ENCODE data around the gene PIGL. TPM values are rescaled to one million over a fixed set of nuclear protein-coding genes. Genes with fewer than 3 reads are reported as not detected.
"Not testable (repeated sequence)": the region's sequence is repeated elsewhere in the genome, so short reads cannot be mapped to it uniquely, and the experiment has no call there.

The PIGL gene
- total RNA-seq (2014; rRNA removed; shearing (Covaris generic)) = 16.0 and 18.6 TPM in 2 replicates
- polyA plus RNA-seq (2015; cell fraction: cytosol; rRNA removed) = 8.3 and 11.6 TPM in 2 replicates
- polyA plus RNA-seq (2015; cell fraction: nucleus; rRNA removed) = 61.8 and 63.9 TPM in 2 replicates

DNA sequence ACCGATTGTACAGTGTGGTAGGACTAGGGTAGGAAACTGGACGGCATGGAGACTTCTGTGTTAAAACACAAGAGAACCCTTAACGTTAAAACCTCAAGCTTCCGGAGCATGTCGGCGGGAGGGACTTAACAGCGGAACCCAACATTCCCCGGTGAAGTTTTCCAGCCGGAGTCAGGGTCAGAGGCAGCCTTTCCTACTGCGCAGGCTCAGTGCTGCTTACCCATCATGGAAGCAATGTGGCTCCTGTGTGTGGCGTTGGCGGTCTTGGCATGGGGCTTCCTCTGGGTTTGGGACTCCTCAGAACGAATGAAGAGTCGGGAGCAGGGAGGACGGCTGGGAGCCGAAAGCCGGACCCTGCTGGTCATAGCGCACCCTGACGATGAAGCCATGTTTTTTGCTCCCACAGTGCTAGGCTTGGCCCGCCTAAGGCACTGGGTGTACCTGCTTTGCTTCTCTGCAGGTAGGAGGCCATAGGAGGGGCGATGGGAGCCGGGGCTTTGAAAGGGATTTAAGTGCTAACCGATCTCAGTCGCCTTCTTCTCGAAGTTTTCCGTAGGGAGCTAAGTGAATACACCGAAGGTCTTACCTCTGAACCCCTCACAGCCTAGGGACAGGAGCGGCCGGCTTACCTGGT, at the start of gene PIGL:
Gene PIGL, plus strand, starts transcription at position 209 of the 634 bp plus-strand sequence. Its CDS starts 17 bp downstream, at position 226.
- peak; percentile 85 for DNase-seq (ENCODE audit: low read depth)

DNA sequence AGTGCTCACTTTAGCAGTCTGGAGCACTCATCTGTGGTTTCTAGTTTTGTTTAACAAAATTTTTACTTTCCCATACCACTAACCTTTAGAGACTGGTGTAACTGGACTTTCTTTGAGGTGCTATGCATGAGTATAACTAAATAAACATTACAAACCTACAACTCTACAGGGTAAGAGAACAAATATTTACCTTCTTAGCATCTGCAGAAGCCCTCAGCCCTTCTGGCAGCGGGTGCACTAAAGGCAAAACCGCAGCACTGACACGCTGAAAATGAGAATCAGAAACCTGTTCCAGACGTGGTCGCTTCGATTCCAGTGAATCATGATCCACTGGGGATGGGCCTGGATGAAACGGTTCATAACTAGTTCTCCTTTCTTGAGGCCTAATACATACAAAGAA, 45.4 kb upstream of the PIGL start:
- DNase-seq (ENCODE audit: low read depth) = no peak

GRCh38 chr17:16178836-16179235, 38.2 kb upstream of the PIGL start:
- DNase-seq (ENCODE audit: low read depth) = no peak

DNA sequence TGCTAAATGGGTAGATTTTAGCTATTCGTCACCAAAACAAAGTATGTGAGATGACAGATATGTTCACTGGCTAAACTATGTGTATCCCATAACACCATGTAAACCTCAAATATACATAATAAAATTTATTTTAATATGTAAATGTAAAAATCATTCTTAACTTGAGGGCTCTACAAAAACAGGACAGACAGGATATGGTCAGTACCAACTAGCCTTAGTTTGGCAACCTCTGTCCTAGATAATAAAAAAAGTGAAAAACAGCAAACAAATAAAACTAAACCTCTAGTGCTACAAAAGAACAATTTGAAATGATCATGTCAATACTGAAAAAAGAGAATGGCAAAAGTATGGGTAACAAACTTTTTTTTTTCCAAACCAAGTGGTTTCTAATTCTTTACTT, 35.4 kb upstream of the PIGL start:
- no peak for DNase-seq (ENCODE audit: low read depth)

DNA sequence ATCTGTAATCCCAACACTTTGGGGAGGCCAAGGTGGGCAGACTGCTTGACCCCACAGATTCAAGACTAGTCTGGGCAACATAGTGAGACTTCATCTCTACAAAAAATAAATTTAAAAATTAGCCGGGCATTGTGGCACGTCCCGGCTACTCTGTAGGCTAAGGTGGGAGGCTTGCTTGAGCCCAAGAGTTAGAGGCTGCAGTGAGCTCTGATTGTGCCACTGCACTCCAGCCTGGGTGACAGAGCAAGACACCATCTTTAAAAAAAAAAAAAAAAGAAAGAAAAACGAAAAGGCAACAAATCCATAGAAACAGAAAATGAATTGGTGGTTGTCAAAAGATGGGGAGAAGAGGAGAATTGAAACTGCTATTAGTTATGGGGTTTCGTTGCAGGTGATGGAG, 29.4 kb upstream of the PIGL start:
- no peak for DNase-seq (ENCODE audit: low read depth)

DNA sequence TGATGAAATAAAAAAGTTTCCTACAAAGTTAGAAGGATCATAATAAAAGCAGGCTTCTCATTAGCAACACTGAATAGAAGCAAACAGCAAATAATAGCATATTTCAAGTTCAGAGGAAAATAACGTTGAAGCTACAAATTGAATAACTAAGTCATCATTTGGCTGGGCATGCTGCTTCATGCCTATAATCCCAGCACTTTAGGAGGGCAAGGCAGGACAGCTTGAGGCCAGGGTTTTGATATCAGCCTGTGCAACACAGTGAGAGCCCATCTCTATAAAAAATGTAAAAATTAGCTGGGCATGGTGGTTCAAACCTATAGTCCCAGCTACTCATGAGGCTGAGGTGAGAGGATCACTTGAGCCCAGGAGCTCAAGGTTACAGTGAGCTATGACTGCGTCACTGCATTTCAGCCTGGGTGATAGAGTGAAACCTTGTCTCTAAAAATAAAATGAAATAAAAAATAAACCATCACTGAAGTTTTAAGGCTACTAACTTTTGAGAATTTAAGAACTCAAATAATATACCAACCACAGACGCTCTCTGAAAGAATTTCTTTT, 27.1 kb upstream of the PIGL start:
- DNase-seq (ENCODE audit: low read depth) = no peak

DNA sequence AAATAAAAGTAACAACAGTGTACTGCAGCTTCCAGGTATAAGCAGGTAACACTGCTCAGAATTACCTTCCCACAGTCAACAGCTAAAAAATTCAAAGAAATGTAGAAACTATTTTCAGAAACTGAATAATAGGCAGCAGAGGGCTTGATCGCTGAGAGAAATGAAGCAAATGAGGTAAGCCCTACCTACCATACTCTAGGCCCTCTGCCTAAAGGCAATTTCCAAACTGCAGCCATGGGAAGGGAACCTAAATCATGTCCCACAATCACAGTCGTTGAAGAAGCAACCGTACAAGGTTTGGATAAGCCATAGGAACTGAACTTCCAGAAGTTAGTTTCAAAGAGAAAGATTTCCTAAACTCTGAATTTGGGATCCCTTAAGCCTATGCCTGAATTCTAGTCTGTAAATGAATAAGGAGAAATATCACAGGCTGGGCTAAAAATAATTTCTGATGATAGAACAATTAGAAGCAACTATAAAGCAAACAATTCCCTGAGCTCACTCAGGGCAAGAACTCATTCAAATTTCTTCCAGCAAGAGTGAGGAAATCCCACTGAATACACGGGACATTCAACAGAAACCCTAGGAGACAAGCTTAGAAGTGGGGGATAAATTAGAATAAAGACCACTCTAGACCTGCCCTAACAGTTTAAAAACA, 26.2 kb upstream of the PIGL start:
- DNase-seq (ENCODE audit: low read depth) = no peak

DNA sequence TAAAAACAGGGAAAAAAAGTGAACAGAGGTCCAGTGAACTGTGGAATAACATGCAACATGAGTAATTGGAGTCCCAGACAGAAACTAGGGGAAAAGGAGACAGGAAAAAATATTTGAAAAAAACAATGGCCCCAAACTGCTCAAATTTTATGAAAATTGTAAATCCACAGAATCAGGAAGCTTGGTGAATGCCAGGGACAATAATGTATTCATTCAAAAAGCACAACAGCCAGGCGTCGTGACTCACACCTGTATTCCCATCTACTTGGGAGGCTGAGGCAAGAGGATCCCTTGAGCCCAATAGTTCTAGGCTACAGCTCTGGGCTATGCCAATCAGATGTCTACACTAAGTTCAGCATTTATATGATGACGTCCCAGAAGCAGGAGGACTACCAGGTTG, 25.4 kb upstream of the PIGL start:
- no peak for DNase-seq (ENCODE audit: low read depth)

- not testable (repeated sequence) for DNase-seq (ENCODE audit: low read depth)
Observed at GRCh38 chr17:16194307-16194835, 22.6 kb upstream of the PIGL start.

DNA sequence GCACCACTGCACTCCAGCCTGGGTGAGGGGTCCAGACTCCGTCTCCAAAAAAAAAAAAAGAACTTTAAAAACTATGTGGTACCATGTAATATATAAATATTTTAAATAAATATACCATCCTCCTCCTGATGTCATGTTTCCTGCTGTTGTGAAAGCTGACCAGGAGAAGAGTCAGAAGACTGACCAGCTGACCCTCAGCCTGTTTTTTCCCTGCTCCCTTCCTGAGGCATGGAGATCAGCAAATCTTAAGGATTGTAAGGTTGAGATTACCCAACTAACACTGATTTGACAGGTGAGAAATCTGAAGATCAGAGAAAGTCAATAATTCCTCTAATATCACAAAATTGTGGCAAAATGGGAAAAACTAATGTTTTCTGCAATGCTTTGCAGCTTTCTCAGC, 19.7 kb upstream of the PIGL start:
- DNase-seq (ENCODE audit: low read depth) = no peak

DNA sequence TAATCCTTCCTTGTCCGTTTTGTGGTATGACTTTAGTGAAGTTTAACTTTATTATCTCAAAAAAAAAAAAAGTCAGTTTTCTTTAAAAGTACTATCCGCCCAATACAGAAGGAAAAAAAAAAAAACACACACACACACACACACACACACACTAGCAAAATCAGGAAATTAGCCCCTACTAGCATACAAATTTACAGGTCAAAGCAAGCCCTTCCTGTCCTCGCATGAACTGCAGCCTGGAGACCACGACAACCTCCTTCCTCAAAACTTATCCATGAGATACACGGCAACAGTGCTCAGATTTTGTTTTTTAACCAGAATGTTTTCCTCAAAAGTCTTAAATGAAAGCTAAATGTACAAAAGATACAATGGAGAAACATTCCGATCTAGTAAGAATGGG, 17.9 kb upstream of the PIGL start:
- no peak for DNase-seq (ENCODE audit: low read depth)

DNA sequence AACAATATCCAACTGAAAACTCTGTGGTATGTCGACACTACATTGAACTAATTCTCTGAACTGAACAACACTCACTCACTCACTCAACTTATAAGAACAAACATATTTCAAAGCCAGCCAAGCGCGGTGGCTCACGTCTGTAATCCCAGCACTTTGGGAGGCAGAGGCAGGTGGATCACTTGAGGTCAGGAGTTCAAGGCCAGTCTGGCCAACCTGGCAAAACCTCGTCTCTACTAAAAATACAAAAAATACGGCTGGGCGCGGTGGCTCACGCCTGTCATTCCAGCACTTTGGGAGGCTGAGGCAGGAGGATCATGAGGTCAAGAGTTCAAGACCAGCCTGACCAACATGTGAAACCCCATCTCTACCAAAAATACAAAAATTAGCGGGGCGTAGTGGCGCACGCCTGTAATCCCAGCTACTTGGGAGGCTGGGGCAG, 15.3 kb upstream of the PIGL start:
- DNase-seq (ENCODE audit: low read depth) = not testable (repeated sequence)

- not testable (repeated sequence) for DNase-seq (ENCODE audit: low read depth)
Observed at GRCh38 chr17:16202554-16203500, 14.2 kb upstream of the PIGL start.

DNA sequence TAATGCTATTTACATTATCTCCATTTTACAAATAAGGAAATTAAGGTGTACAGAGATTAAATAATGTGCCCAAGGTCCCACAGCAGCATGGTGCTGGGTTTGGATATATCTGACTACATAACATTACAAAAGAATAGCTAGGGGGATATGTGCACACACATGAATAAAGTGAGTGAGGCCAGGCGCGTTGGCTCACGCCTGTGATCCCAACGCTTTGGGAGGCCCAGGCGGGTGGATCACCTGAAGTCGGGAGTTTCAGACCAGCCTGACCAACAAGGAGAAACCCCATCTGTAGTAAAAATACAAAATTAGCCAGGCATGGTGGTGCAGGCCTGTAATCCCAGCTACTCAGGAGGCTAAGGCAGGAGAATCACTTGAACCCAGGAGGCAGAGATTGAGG, 12.2 kb upstream of the PIGL start:
- not testable (repeated sequence) for DNase-seq (ENCODE audit: low read depth)

GRCh38 chr17:16211590-16211989, 5.4 kb upstream of the PIGL start:
- no peak for DNase-seq (ENCODE audit: low read depth)

DNA sequence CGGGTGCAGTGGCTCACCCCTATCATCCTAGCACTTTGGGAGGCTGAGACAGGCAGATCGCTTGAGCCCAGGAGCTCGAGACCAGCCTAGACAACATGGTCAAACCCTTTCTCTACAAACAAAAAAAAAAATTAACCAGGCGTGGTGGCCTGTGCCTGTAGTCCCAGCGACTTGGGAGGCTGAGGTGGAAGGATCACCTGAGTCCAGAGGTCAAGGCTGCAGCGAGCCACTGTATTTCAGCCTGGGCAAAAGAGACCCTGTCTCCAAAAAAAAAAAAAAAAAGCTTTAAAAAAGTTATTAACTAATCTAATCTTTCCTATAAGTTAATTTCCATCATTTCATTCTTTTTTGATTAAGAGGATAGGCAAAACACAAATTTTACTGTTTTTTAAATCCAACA, 4.2 kb upstream of the PIGL start:
- no peak for DNase-seq (ENCODE audit: low read depth)

DNA sequence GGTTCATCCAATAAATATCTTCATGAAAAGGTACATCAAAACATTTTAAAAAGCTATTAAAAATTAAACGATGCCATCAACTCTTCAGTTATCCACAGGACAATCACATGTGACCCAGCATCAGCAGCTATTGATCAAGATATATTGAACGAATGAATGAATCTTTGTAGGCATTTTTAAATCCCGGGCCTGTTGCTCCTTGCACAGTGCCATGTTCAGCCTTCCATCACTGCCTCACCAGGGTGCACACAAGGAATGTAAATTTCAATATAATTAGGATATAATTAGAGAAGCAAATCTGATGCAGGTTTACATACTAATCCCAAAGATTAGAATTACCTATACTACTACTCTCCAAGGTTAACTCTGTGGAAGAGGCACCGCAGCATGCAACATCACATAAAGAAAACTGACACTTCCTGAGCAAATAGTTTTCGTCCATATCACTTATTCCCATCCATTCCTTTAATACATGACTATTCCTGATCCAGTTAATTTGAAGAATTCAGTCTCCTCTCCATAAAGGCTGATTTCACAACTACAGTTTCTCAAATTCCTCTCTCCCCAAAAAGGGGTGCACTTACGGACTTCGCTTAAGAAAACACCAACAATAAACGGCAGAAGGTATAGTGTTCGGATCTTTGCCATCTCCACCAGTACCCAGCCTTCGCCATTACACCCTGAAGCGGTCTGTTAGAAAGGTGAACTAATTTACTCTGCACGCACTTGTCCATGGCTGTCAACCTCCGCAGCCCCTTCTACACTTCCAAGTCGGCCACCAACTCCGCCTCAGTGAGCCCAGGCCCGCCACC, 2.6 kb upstream of the PIGL start:
- peak; percentile 15 for DNase-seq (ENCODE audit: low read depth)

GRCh38 chr17:16215002-16215272, 2.1 kb upstream of the PIGL start:
- DNase-seq (ENCODE audit: low read depth) = peak; percentile 42

DNA sequence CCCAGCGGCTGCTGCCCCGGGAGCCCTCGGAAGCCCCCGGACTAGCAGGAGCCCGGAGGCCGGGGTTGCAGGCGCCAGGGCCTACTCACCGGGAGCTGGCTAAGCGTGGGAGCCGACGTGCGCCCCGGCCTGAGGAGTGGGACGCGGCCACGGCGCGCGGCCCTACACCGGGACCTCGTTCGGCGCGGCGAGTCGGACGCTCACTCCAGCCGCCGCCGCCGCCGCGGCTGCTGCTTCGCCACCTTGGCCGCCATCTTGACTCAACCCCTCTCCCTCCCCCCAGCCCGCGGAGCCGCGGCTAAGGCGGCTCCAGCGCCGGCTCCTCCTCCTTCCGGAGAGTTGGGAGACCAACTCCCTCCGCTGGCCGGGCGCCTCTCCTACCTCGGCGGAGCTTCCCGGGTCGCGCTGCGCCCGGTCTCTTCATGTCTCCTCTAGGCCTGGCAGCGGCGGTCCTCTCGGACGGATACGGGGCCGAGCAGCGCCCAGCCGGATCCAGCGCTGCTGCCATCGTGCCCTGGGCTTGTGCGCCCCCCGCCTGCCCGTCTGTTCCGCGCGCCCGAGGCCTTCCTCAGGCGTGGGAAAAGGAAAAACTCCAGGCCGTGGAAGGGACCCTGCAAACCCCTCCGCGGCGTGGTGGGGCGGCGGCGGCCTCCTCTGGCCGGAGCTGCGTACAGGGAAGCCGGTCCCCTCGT, 1.6 kb upstream of the PIGL start, which contains the start of gene NCOR1:
Gene NCOR1, minus strand, starts transcription at position 262 of the 692 bp plus-strand sequence. CDS start 20,965 bp downstream, outside the sequence.
- peak; percentile 88 for DNase-seq (ENCODE audit: low read depth)

- no peak for DNase-seq (ENCODE audit: low read depth)
Observed at GRCh38 chr17:16215965-16216316, 1.1 kb upstream of the PIGL start.

All from HT1080 (cell line).